Hematopoietic multipotent progenitor cell treated with erythropoietin and hydrocortisone succinate and interleukin-3 and kit ligand, for 4 days (in vitro differentiated cells): ENCODE measurements around the gene PLOD1.
"Not testable (repeated sequence)": the region's sequence is repeated elsewhere in the genome, so short reads cannot be mapped to it uniquely, and the experiment has no call there.

Experiments used
- DNase-seq: peaks from one replicate; pipeline ENCODE4 v3.0.0-alpha.2; 2015

PLOD1 gene

DNA sequence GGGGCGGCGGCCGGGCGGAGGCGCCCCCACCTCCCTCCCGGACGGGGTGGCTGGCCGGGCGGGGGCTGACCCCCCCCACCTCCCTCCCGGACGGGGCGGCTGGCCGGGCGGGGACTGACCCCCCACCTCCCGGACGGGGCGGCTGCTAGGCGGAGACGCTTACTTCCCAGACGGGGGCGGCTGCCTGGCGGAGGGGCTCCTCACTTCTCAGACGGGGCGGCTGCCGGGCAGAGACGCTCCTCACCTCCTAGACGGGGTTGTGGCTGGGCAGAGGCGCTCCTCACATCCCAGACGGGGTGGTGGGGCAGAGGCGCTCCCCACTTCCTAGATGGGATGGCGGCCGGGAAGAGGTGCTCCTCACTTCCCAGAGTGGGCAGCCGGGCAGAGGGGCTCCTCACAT lies 73.8 kb downstream of the PLOD1 start:
- DNase-seq = not testable (repeated sequence)

DNA sequence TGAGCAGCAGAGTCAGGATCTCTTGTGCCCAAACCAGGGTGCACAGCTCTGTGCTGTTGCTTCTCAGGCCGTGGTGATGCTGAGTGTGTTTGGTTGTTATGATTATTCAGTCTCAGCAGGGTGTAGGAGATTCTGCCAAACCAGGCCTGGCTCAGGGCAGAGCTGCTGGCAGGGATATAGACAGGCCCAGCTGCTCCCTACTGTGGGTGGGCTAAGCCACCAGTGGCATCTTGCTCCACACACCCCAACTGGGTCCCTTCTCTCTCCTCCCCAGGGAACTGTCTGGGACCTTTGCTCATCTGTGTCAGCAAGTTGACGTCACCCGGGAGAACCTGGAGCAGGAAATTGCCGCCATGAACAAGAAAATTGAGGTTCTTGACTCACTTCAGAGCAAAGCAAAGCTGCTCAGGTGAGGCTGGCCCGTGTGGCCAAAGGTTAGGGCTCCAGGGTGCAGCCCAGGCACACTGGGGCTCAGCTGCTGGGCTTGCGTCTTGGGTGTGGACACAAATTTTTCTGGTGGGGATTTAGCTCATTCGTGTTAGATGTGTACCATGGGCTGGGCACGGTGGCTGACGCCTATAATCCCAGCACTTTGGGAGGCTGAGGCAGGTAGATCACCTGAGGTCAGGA lies 74.9 kb downstream of the PLOD1 start:
- DNase-seq = no peak

DNA sequence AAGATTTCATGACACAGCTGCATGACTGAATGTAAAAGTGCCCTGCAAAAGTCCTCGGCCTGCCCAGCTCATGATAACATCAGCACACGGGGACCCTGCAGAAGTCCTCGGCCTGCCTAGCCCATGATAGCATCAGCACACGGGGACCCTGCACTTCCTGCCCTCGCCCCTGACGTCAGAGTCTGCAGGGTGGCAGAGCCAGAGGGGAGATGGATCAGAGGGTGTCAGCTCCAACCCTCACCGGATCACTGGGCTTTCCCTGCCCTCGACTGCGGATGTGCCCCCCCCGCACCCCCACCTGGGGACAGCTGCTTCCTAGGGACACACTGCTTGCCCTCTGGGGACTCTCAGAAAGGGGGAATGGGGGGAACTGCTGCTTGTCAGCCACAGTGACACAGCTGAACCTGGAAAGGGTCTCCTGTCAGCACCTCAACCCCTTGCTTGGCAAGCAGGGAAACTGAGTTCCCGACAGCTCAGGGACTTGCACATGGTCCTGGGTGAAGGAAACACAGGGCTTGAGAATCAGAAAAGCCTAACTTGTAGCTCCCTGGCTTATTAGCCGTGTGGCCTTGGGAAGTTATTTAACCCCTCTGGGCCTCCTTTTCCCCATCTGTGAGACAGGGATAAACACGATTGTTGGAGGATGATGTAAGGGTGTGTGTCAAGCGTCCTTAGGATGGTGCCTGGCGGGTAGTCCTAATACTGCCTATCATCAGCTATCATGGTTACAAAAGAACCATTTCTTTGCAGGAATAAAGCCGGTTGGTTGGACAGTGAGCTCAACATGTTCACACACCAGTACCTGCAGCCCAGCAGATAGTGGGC lies 76.4 kb downstream of the PLOD1 start:
- DNase-seq = peak; percentile 52

DNA sequence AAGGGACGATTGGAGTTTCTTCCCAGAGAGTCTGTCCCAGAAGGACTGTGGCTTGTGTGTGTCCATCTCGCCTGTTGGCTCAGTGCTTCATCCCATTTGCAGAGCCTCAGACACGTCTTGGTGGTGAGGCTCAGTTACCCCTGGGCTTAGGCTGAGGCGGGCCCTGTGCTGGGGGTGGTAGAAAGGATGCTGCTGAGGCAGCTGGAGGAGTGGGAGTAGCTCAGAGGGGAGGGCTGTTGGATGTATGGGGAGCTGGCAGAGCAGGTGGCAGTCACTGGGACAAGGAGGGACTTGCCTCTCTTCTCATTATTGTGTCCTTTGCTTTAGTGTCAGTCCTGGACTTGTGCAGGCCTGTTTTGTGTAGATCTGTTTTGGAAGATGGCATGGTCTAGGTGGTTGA lies 77.5 kb downstream of the PLOD1 start:
- DNase-seq = no peak

DNA sequence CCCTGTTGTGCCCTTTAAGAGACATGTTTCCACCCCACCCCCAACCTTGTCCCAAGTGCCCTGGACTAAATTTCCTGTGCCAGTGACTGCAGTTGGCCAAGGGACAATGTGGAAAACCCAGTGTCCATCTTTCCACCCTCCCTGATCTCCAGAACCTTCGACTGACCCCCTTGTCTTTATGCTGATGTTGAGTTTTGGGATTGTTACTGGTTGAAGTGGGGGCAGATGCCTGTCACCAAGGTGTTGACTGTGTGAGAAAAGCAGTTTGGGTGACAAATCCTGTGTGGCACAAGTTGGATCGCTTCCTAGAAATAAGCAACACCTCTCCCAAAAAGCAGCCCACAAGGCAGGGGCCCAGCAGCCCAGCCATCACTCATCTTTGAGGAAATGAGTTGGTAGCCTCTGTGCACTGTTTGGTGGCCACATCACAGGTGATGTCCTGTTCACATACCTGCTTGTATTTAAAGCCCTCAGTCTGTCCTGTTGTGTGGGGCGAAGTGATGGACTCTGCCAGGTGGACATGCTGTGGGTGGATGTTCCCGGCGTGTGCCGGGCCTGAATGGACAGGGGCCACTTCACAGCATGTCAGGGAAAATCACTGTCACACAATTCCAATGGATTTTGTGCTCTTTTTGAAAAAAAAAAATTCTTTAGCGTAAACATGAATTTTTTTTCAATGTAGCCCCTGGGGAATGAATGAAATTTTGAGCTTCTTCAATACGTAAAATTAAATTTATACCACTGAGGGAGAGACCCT lies 78.2 kb downstream of the PLOD1 start:
- DNase-seq = no peak

DNA sequence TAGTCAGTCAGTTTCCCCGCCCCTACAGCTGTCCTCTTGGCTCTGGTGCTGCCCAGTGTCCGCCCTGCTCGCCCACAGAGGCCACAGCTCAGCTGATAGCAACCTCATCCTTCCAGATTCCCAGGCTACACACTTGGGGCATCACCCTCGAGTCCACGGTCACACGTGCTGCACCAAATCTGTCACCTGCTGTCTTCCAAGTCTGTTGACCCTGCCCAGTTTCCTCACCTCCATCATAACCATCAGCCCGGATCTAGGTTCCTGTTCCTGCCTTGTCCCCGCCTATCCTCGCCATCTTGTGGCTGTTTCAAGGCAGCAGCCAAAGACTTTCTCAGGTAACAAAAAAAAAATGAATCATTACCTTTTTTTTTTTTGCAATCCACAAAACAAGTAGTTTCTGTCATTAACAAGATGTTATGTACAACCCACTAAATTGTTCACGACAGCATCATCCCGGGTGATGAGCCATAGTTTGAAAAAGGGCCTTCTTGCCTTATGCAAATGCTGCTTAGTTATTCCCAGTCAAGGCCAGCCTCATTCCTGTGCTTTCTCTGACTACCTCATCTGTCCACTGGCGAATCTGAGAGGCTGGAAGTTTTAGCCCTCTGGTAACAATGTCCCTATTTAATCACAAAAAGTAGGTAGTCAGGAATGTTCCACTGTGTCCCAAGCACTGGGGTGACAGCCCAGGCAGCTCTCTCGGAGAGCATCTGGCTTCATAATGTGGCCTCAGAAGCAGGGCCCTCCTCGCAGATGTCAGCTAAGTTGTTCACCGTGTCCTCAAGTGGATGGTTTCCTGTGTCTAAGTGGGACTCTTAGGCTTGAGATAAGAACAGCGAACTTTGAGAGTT lies 79.8 kb downstream of the PLOD1 start:
- peak; percentile 61 for DNase-seq

DNA sequence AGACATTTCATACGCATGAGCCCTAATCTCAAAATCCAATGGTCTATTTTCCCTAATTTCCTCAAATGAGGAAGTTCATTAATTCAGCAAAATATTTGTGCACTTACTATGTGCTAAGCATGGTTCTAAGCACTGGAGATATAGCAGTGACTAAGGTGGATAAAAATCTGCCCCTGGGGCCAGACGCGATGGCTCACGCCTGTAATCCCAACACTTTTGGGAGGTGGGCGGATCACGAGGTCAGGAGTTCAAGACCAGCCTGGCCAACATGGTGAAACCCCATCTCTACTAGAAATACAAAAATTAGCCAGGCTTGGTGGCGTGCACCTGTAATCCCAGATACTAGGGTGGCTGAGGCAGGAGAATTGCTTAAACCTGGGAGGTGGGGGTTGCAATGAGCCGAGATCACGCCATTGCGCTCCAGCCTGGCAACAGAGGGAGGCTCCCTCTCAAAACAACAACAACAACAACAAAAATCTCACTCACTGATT lies 80.5 kb downstream of the PLOD1 start:
- no peak for DNase-seq

DNA sequence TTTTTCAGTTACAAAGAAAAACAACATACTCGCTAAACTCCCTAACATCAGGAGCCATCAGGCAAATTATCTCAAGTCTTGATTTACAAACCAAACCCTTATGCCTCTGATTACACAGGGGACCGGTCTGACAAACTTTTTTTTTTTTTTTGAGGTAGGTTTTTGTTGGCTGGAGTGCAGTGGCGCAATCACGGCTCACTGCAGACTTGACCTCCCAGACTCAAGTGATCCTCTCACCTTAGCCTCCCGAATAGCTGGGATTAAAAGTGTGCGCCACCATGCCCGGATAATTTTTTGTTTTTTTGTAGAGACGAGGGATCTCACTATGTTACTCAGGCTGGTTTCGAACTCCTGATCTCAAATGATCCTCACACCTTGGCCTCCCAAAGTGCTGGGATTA lies 81.0 kb downstream of the PLOD1 start:
- no peak for DNase-seq

DNA sequence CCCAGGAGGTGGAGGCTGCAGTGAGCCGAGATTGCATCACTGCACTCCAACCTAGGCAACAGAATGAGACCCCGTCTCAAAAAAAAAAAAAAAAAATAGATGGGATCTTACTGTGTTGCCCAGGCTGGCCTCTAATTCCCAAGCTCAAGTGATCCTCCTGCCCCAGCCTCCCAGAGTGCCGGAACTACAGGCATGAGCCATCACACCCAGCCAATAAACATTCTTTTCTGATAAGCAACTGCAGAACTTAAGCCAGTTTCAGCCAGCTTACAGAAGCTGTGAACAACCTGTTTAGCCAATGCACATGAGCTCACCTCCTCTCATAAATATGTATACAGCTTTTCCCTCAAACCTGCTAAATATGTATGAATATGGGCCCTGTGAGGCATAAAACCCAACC lies 81.7 kb downstream of the PLOD1 start:
- DNase-seq = no peak

DNA sequence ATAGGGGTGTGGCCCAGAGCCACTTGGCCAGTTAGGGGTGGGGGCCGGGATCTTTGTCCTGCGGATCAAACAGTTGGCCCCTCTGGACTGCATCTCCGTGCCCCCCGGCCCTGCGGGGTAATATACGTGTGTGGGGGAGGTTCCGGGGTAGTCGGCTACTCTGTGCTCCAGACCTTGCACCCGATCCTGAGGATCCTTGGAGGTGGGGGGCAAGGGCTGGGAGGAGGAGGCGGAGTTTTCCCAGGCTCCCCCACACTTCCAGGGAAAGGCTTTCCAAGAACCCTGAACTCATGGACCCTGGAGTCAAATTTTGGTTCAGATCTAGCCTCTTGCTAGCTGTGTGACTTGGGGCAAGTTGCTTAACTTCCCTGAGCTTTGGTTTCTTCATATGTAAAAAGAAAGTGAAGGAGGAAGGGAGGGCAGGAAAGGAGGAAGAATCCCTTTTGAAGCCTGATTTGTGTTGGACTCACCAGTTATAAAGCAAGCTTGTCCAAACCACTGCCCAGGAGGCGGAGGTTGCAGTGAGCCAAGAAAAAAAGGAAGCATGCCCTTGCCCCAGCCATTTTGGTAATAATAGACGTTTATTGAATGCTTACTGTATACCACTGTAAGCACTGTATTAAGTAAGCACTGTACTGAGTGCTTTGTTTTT lies 85.5 kb downstream of the PLOD1 start:
- DNase-seq = peak; percentile 51

DNA sequence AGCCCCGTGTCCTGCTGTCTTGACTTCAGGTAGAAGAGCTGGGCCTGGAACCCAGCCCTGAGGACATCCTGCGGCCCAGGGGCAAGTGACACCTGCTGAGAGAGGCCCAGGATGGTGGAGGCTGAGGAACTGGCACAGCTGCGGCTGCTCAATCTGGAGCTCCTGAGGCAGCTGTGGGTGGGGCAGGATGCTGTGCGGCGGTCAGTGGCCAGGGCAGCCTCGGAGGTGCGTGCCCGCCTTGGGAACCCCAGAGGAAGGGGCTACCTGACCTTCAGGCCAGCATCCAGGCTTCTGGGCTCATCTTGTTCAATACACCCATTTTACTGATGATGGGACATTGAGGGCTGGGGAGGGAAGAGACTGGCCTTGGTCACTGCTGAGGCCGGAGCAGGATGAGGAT lies 87.1 kb downstream of the PLOD1 start:
- no peak for DNase-seq

DNA sequence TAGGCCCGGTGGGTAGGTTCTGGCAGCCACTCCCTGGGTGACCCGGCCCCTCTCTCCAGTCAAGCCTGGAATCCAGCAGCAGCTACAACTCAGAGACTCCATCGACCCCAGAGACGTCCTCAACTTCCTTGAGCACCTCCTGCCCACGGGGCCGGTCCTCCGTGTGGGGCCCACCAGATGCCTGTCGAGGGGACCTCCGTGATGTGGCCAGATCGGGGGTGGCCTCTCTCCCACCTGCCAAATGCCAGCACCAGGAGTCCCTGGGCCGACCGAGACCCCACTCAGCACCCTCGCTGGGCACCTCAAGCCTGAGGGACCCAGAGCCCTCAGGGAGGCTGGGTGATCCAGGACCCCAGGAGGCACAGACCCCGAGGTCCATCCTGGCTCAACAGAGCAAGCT lies 87.5 kb downstream of the PLOD1 start:
- no peak for DNase-seq
